ENCODE results near the gene ADGRG6.

Gene ADGRG6

DNA sequence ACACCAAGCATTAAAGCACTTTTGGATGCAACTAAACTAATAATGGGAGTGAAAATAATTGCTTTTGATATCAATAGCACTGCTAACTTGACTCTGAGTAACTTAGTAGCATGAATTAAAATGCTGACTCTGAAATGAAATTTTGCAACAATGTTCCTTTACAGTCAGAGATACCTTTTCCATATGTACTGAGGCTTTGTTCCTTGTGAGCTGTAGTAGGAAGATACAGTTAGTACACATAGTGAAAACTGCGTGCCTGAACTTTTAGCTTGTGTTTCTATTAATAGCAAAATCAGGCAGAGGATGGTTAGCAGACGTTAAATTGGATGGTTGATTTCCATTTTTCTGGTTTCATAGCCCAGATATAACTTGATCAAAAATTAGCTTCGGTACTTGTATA lies 18.6 kb downstream of the ADGRG6 start:
- Histone ChIP-seq H4K12ac (ENCODE audit: low read depth, low read length) (no peak overlapping the region), H2AK5ac (ENCODE audit: low read length) (no peak overlapping the region), H3K79me2 (ENCODE audit: control insufficient read depth, insufficient read depth, low read length, poor library complexity) (no peaks in the 10 kb centered on the region), H3K18ac (ENCODE audit: low read length) (no peak overlapping the region), H3K9me3 (ENCODE audit: insufficient read depth, low read depth, low read length) (no peaks in the 10 kb centered on the region), H3K36me3 (ENCODE audit: control insufficient read depth in 1 of 2, insufficient read depth in 2 of 2, low read length in 2 of 2) (no peaks in the 10 kb centered on the region), H2BK5ac (ENCODE audit: low read depth, low read length, poor library complexity) (no peak overlapping the region), H3K4me1 (ENCODE audit: control insufficient read depth in 1 of 2, insufficient read depth in 2 of 2, low read length in 2 of 2) (no peaks in the 10 kb centered on the region), H3K4me2 (ENCODE audit: low read length) (no peak overlapping the region), H4K8ac (ENCODE audit: low read depth, low read length) (no peak overlapping the region), H2AFZ (ENCODE audit: insufficient read depth, low read length, poor library complexity) (no peak overlapping the region), H3K4ac (ENCODE audit: low read depth, low read length) (no peak overlapping the region), H2BK12ac (ENCODE audit: low read length) (no peak overlapping the region), H4K91ac (ENCODE audit: low read depth, low read length) (no peak overlapping the region), H3K9ac (ENCODE audit: low read length) (no peak overlapping the region), H3K27me3 (ENCODE audit: insufficient read depth, low read length) (no peaks in the 10 kb centered on the region), H2BK120ac (ENCODE audit: insufficient read depth, low read length, poor library complexity) (no peak overlapping the region), H3K27ac (ENCODE audit: low read depth, low read length) (no peak overlapping the region), H3K14ac (ENCODE audit: low read length) (no peak overlapping the region), H3K23ac (ENCODE audit: low read length) (no peak overlapping the region), H3K4me3 (ENCODE audit: low read depth, low read length) (no peak overlapping the region), H3K79me1 (ENCODE audit: low read length) (peaks cover 2% of the 10 kb centered on the region)
- WGBS (ENCODE audit: extremely low coverage, insufficient coverage, insufficient read length): no CpG with 5 or more reads among the region's 3 CpGs
- DNase-seq: no peak

DNA sequence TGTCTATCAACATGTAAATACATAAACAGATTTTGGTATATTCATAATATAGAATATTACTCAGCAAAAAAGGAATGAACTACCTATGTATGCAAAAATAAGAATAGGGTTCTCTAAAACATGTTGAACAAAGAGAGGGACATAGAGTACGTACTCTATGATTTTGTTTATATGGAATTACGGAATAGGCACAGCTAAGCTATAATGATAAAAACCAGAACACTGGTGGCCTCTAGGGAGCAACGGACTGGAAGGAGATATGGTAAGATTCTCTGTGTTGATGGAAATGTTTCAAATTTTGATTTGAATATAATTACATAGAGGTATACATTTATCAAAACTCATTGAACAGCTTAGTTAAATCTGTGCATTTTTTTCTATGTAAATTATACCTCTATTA lies 19.6 kb downstream of the ADGRG6 start:
- Histone ChIP-seq H2BK12ac (ENCODE audit: low read length) (no peak overlapping the region), H3K18ac (ENCODE audit: low read length) (no peak overlapping the region), H3K9me3 (ENCODE audit: insufficient read depth, low read depth, low read length) (no peaks in the 10 kb centered on the region), H3K27me3 (ENCODE audit: insufficient read depth, low read length) (no peaks in the 10 kb centered on the region), H3K79me1 (ENCODE audit: low read length) (peaks cover 2% of the 10 kb centered on the region), H4K91ac (ENCODE audit: low read depth, low read length) (no peak overlapping the region), H3K36me3 (ENCODE audit: control insufficient read depth in 1 of 2, insufficient read depth in 2 of 2, low read length in 2 of 2) (no peaks in the 10 kb centered on the region), H2AK5ac (ENCODE audit: low read length) (no peak overlapping the region), H4K12ac (ENCODE audit: low read depth, low read length) (no peak overlapping the region), H2BK120ac (ENCODE audit: insufficient read depth, low read length, poor library complexity) (no peak overlapping the region), H3K9ac (ENCODE audit: low read length) (no peak overlapping the region), H3K27ac (ENCODE audit: low read depth, low read length) (no peak overlapping the region), H2AFZ (ENCODE audit: insufficient read depth, low read length, poor library complexity) (no peak overlapping the region), H3K14ac (ENCODE audit: low read length) (no peak overlapping the region), H3K23ac (ENCODE audit: low read length) (no peak overlapping the region), H2BK5ac (ENCODE audit: low read depth, low read length, poor library complexity) (no peak overlapping the region), H4K8ac (ENCODE audit: low read depth, low read length) (no peak overlapping the region), H3K4me1 (ENCODE audit: control insufficient read depth in 1 of 2, insufficient read depth in 2 of 2, low read length in 2 of 2) (no peaks in the 10 kb centered on the region), H3K79me2 (ENCODE audit: control insufficient read depth, insufficient read depth, low read length, poor library complexity) (no peaks in the 10 kb centered on the region), H3K4me3 (ENCODE audit: low read depth, low read length) (no peak overlapping the region), H3K4ac (ENCODE audit: low read depth, low read length) (no peak overlapping the region), H3K4me2 (ENCODE audit: low read length) (no peak overlapping the region)
- no peak for DNase-seq
- WGBS (ENCODE audit: extremely low coverage, insufficient coverage, insufficient read length): no CpG with 5 or more reads among the region's 3 CpGs

- Histone ChIP-seq H2BK12ac (ENCODE audit: low read length) (peak overlapping the region; percentile 64), H2AFZ (ENCODE audit: insufficient read depth, low read length, poor library complexity) (no peak overlapping the region), H3K79me2 (ENCODE audit: control insufficient read depth, insufficient read depth, low read length, poor library complexity) (no peaks in the 10 kb centered on the region), H3K79me1 (ENCODE audit: low read length) (peaks cover 2% of the 10 kb centered on the region), H3K4me2 (ENCODE audit: low read length) (no peak overlapping the region), H3K4me1 (ENCODE audit: control insufficient read depth in 1 of 2, insufficient read depth in 2 of 2, low read length in 2 of 2) (no peaks in the 10 kb centered on the region), H3K18ac (ENCODE audit: low read length) (peak overlapping the region; percentile 75), H3K9me3 (ENCODE audit: insufficient read depth, low read depth, low read length) (no peaks in the 10 kb centered on the region), H4K91ac (ENCODE audit: low read depth, low read length) (no peak overlapping the region), H4K8ac (ENCODE audit: low read depth, low read length) (no peak overlapping the region), H3K23ac (ENCODE audit: low read length) (no peak overlapping the region), H4K12ac (ENCODE audit: low read depth, low read length) (no peak overlapping the region), H2AK5ac (ENCODE audit: low read length) (no peak overlapping the region), H3K4ac (ENCODE audit: low read depth, low read length) (no peak overlapping the region), H3K36me3 (ENCODE audit: control insufficient read depth in 1 of 2, insufficient read depth in 2 of 2, low read length in 2 of 2) (no peaks in the 10 kb centered on the region), H3K9ac (ENCODE audit: low read length) (no peak overlapping the region), H3K4me3 (ENCODE audit: low read depth, low read length) (no peak overlapping the region), H3K27ac (ENCODE audit: low read depth, low read length) (no peak overlapping the region), H2BK120ac (ENCODE audit: insufficient read depth, low read length, poor library complexity) (peak overlapping the region; percentile 6), H3K27me3 (ENCODE audit: insufficient read depth, low read length) (no peaks in the 10 kb centered on the region), H3K14ac (ENCODE audit: low read length) (no peak overlapping the region), H2BK5ac (ENCODE audit: low read depth, low read length, poor library complexity) (no peak overlapping the region)
- WGBS (ENCODE audit: extremely low coverage, insufficient coverage, insufficient read length): no CpG with 5 or more reads among the region's 5 CpGs
- DNase-seq: no peak
These were observed 20.3 kb downstream of the ADGRG6 start for GRCh38 chr6:142322066-142322465.

DNA sequence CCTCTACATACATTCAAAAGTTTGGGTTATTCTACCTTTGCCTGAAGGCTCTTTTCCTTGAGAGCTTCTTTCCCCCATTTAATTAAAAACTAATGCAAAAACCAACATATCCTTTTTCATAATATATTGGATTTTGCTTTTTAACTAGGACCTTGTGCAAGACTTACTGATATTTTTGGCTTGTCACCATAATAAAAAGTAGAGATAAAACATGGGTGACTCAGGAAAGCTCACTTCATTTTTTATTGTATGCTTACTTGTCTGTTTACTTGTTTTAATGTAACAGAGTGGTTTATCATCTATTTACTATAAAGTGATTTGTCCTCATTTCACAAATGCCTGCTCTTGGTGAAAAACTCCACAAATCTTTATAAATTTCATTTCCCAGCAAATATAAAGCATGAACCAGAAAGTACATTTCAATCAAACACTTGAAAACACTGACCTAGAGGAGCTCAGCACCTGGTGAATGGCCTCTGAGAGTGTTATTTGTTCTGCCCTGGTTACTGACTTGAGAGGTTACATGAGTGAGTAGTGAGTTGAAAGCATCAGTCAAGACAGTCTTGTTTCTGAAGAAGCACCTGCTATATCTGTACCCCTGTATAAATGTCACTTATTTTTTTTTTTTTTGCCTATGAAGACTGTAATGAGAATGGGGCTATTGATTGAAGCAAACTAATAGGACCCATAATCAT lies 20.8 kb downstream of the ADGRG6 start:
- H3K18ac ChIP-seq (ENCODE audit: low read length): no peak overlapping the region
- H3K23ac ChIP-seq (ENCODE audit: low read length): no peak overlapping the region
- no peak overlapping the region for H3K14ac ChIP-seq (ENCODE audit: low read length)
- H2AK5ac ChIP-seq (ENCODE audit: low read length): no peak overlapping the region
- H4K91ac ChIP-seq (ENCODE audit: low read depth, low read length): no peak overlapping the region
- H2AFZ ChIP-seq (ENCODE audit: insufficient read depth, low read length, poor library complexity): no peak overlapping the region
- no peaks in the 10 kb centered on the region for H3K9me3 ChIP-seq (ENCODE audit: insufficient read depth, low read depth, low read length)
- H2BK12ac ChIP-seq (ENCODE audit: low read length): no peak overlapping the region
- no peak overlapping the region for H4K12ac ChIP-seq (ENCODE audit: low read depth, low read length)
- H4K8ac ChIP-seq (ENCODE audit: low read depth, low read length): no peak overlapping the region
- DNase-seq: no peak
- no peaks in the 10 kb centered on the region for H3K27me3 ChIP-seq (ENCODE audit: insufficient read depth, low read length)
- no peak overlapping the region for H2BK120ac ChIP-seq (ENCODE audit: insufficient read depth, low read length, poor library complexity)
- no peaks in the 10 kb centered on the region for H3K36me3 ChIP-seq (ENCODE audit: control insufficient read depth in 1 of 2, insufficient read depth in 2 of 2, low read length in 2 of 2)
- no peak overlapping the region for H3K4me3 ChIP-seq (ENCODE audit: low read depth, low read length)
- no peak overlapping the region for H3K9ac ChIP-seq (ENCODE audit: low read length)
- H3K79me2 ChIP-seq (ENCODE audit: control insufficient read depth, insufficient read depth, low read length, poor library complexity): no peaks in the 10 kb centered on the region
- H2BK5ac ChIP-seq (ENCODE audit: low read depth, low read length, poor library complexity): no peak overlapping the region
- no peak overlapping the region for H3K4me2 ChIP-seq (ENCODE audit: low read length)
- H3K79me1 ChIP-seq (ENCODE audit: low read length): peaks cover 2% of the 10 kb centered on the region
- no peak overlapping the region for H3K27ac ChIP-seq (ENCODE audit: low read depth, low read length)
- no peaks in the 10 kb centered on the region for H3K4me1 ChIP-seq (ENCODE audit: control insufficient read depth in 1 of 2, insufficient read depth in 2 of 2, low read length in 2 of 2)
- no peak overlapping the region for H3K4ac ChIP-seq (ENCODE audit: low read depth, low read length)

Measured in trophoblast cell (in vitro differentiated cells and primary cell).